ENCODE data around the gene UBAP1. TPM values are rescaled to one million over a fixed set of nuclear protein-coding genes. Genes with fewer than 3 reads are reported as not detected.

Gene UBAP1
- total RNA-seq, 2 donors from 2014 or later, result 38.3 to 72.2 TPM

GRCh38 chr9:34154057-34154456 is 24.8 kb upstream of the UBAP1 start:
- H3K4me3 ChIP-seq, result no peak overlapping the region
- TF ChIP-seq POLR2AphosphoS5 (IDR thresholded peaks at IDR 0.05) (no peak), POLR2A (IDR thresholded peaks at IDR 0.05) (no peak)
- TF ChIP-seq, protein P1, sequence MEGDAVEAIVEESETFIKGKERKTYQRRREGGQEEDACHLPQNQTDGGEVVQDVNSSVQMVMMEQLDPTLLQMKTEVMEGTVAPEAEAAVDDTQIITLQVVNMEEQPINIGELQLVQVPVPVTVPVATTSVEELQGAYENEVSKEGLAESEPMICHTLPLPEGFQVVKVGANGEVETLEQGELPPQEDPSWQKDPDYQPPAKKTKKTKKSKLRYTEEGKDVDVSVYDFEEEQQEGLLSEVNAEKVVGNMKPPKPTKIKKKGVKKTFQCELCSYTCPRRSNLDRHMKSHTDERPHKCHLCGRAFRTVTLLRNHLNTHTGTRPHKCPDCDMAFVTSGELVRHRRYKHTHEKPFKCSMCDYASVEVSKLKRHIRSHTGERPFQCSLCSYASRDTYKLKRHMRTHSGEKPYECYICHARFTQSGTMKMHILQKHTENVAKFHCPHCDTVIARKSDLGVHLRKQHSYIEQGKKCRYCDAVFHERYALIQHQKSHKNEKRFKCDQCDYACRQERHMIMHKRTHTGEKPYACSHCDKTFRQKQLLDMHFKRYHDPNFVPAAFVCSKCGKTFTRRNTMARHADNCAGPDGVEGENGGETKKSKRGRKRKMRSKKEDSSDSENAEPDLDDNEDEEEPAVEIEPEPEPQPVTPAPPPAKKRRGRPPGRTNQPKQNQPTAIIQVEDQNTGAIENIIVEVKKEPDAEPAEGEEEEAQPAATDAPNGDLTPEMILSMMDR (IDR thresholded peaks at IDR 0.05), result no peak
- no peaks in the 10 kb centered on the region for H3K9me3 ChIP-seq
- intact Hi-C loops (cut with DNase I), result no loop called here
- H3K4me1 ChIP-seq (replicated peaks), result no peaks in the 10 kb centered on the region
- H3K27ac ChIP-seq, result no peak overlapping the region
- no peaks in the 10 kb centered on the region for H3K36me3 ChIP-seq
- 56% methylated on average over 1 of the region's 1 CpG for WGBS
- DNase-seq (ENCODE audit: low spot score), result no peak
- no peaks in the 10 kb centered on the region for H3K27me3 ChIP-seq (replicated peaks; ENCODE audit: insufficient read depth)

GRCh38 chr9:34157318-34157717 is 21.5 kb upstream of the UBAP1 start:
- no peaks in the 10 kb centered on the region for H3K27me3 ChIP-seq (replicated peaks; ENCODE audit: insufficient read depth)
- intact Hi-C loops (cut with DNase I), result no loop called here
- H3K4me1 ChIP-seq (replicated peaks), result no peaks in the 10 kb centered on the region
- no peaks in the 10 kb centered on the region for H3K9me3 ChIP-seq
- no peak for DNase-seq (ENCODE audit: low spot score)
- no peak for TF ChIP-seq POLR2A (IDR thresholded peaks at IDR 0.05)
- TF ChIP-seq POLR2AphosphoS5 (IDR thresholded peaks at IDR 0.05), result no peak
- TF ChIP-seq, protein P1 (IDR thresholded peaks at IDR 0.05), result no peak
- H3K27ac ChIP-seq, result no peak overlapping the region
- no peak overlapping the region for H3K4me3 ChIP-seq
- H3K36me3 ChIP-seq, result no peaks in the 10 kb centered on the region

- Histone ChIP-seq H3K27ac (no peak overlapping the region), H3K9me3 (no peaks in the 10 kb centered on the region), H3K4me3 (no peak overlapping the region), H3K27me3 (replicated peaks; ENCODE audit: insufficient read depth) (no peaks in the 10 kb centered on the region), H3K4me1 (replicated peaks) (no peaks in the 10 kb centered on the region), H3K36me3 (no peaks in the 10 kb centered on the region)
- TF ChIP-seq POLR2AphosphoS5 (IDR thresholded peaks at IDR 0.05) (no peak), POLR2A (IDR thresholded peaks at IDR 0.05) (no peak)
- TF ChIP-seq, protein P1 (IDR thresholded peaks at IDR 0.05), result no peak
- intact Hi-C loops (cut with DNase I), result no loop called here
- 96% methylated on average over 2 of the region's 2 CpGs for WGBS
- DNase-seq (ENCODE audit: low spot score), result no peak
Measured at GRCh38 chr9:34157898-34158297, 20.9 kb upstream of the UBAP1 start.

GRCh38 chr9:34158362-34158869 is 20.4 kb upstream of the UBAP1 start:
- TF ChIP-seq, protein P1 (IDR thresholded peaks at IDR 0.05), result no peak
- TF ChIP-seq POLR2AphosphoS5 (IDR thresholded peaks at IDR 0.05) (no peak), POLR2A (IDR thresholded peaks at IDR 0.05) (no peak)
- Histone ChIP-seq H3K4me1 (replicated peaks) (no peaks in the 10 kb centered on the region), H3K36me3 (no peaks in the 10 kb centered on the region), H3K27me3 (replicated peaks; ENCODE audit: insufficient read depth) (no peaks in the 10 kb centered on the region), H3K9me3 (no peaks in the 10 kb centered on the region), H3K27ac (no peak overlapping the region), H3K4me3 (no peak overlapping the region)
- DNase-seq (ENCODE audit: low spot score), result no peak
- WGBS, result 73% methylated on average over 6 of the region's 6 CpGs
- intact Hi-C loops (cut with DNase I), result no loop called here

DNA sequence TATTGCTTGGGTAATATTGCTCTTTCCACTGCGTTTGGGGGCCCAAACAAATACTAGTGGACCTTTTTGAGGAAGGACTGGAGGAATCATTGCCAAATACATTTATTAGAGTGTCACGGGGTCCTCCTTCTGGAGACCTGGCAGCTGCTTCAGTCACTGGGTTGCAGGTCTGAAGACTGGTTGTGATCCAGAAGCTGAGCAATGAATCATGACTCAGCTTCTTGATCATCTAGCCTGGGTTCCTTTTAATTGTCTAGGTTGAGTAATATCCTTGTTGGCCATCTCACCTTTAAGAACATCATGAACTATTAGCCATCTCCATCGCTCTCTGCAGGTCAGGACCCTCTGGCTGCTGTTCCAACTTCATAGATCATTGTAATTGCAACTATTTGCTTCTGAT is 15.4 kb upstream of the UBAP1 start:
- Histone ChIP-seq H3K4me1 (replicated peaks) (no peaks in the 10 kb centered on the region), H3K36me3 (no peaks in the 10 kb centered on the region), H3K27me3 (replicated peaks; ENCODE audit: insufficient read depth) (no peaks in the 10 kb centered on the region), H3K9me3 (no peaks in the 10 kb centered on the region), H3K4me3 (no peak overlapping the region), H3K27ac (no peak overlapping the region)
- TF ChIP-seq POLR2A (IDR thresholded peaks at IDR 0.05) (no peak), POLR2AphosphoS5 (IDR thresholded peaks at IDR 0.05) (no peak)
- TF ChIP-seq, protein P1 (IDR thresholded peaks at IDR 0.05), result no peak
- intact Hi-C loops (cut with DNase I), result no loop called here
- WGBS, result 56% methylated on average over 3 of the region's 3 CpGs
- no peak for DNase-seq (ENCODE audit: low spot score)

Measured in prostate gland (tissue), 2 donors.